Endothelial cell of umbilical vein (primary cell): ENCODE data around the gene PCMTD2. TPM values are rescaled to one million over a fixed set of nuclear protein-coding genes. Genes with fewer than 3 reads are reported as not detected.

Experiments used
- BruUV-seq: library from RNA; stranded (reverse); fragments of 400-500 nt; replicated peaks from 2 replicates; lab custom pipeline; 2021; lab: Mats Ljungman, UMichigan
- CTCF ChIA-PET: fragments of 300-600, 350-600 bp; sonication (Branson Sonifier 250); formaldehyde crosslinking; loops from one replicate; lab custom pipeline; 2021; ENCODE audit warnings: antibody characterized with exemption, inconsistent platforms; lab: Charles Lee
- POLR2A ChIA-PET: fragments of 300-600, 350-600 bp; sonication (Branson Sonifier 250); formaldehyde crosslinking; loops from one replicate; lab custom pipeline; 2021; ENCODE audit warnings: antibody characterized with exemption, inconsistent platforms; lab: Charles Lee
- DNase-seq: peaks from one replicate; pipeline ENCODE4 v3.0.0-alpha.2; 2011; ENCODE audit warnings: low read depth, low spot score
- FAIRE-seq: peaks from 2 replicates; lab custom pipeline; 2011; peaks lifted over from hg19 to GRCh38; lab: Jason Lieb, UNC
- H2AFZ ChIP-seq: 2 replicates; pipeline ENCODE4 v1.6.0; 2012; ENCODE audit warnings: low read depth, low read length, control low read depth, inconsistent platforms
- H3K27ac ChIP-seq: 2 replicates; pipeline ENCODE4 v1.5.1; 2011; ENCODE audit warnings: low read depth, mild to moderate bottlenecking, control low read depth, low read length, moderate library complexity; ENCODE audit not compliant: insufficient read depth
- H3K27me3 ChIP-seq, 2 experiments: 2 replicates each; pipeline versions ENCODE4 v1.6.0 to v1.6.1; 2011; ENCODE audit warnings: low read length in 2 of 2, mixed read lengths in 1 of 2; ENCODE audit not compliant: control insufficient read depth in 2 of 2, insufficient read depth in 2 of 2
- H3K36me3 ChIP-seq, 2 experiments: 2 replicates in 1 of 2; 3 replicates in 1 of 2; pipeline ENCODE4 v1.5.1; 2011; ENCODE audit warnings: low read length in 2 of 2, mild to moderate bottlenecking in 1 of 2, moderate library complexity in 1 of 2; ENCODE audit not compliant: control insufficient read depth in 2 of 2, insufficient read depth in 2 of 2; ENCODE audit errors: extremely low read depth in 1 of 2
- H3K4me1 ChIP-seq: 3 replicates; pipeline ENCODE4 v1.5.1; 2011; ENCODE audit warnings: mild to moderate bottlenecking, low read length; ENCODE audit not compliant: control insufficient read depth, insufficient read depth; ENCODE audit errors: extremely low read depth
- H3K4me2 ChIP-seq: 2 replicates; pipeline ENCODE4 v1.6.1; 2011; ENCODE audit warnings: low read length, control low read depth, mixed read lengths; ENCODE audit not compliant: insufficient read depth
- H3K4me3 ChIP-seq, 3 experiments: fragments of 200-600 bp in 1 of 3; sonication (generic), shearing (Covaris generic) in 1 of 3; replicated peaks in 1 of 3; 2 replicates each; pipeline ENCODE4 v1.5.1; 2011 to 2016; ENCODE audit warnings: control low read depth in 3 of 3, low read length in 3 of 3, mild to moderate bottlenecking in 2 of 3, inconsistent platforms in 1 of 3, low read depth in 1 of 3, moderate library complexity in 1 of 3; ENCODE audit not compliant: insufficient read depth in 1 of 3
- H3K79me2 ChIP-seq: 2 replicates; pipeline ENCODE4 v1.6.0; 2012; ENCODE audit warnings: low read length, inconsistent platforms; ENCODE audit not compliant: control insufficient read depth, insufficient read depth
- H3K9ac ChIP-seq: replicated peaks from 2 replicates; pipeline ENCODE3; 2011; ENCODE audit warnings: low read length, control low read depth; ENCODE audit not compliant: insufficient read depth; ENCODE audit errors: extremely low read depth
- H3K9me1 ChIP-seq: replicated peaks from 3 replicates; pipeline ENCODE4 v1.6.0; 2011; ENCODE audit warnings: mild to moderate bottlenecking, low read length; ENCODE audit not compliant: control insufficient read depth, insufficient read depth; ENCODE audit errors: extremely low read depth
- H3K9me3 ChIP-seq: replicated peaks from 2 replicates; pipeline ENCODE4 v1.5.1; 2012; ENCODE audit warnings: low read length, inconsistent platforms; ENCODE audit not compliant: control insufficient read depth, insufficient read depth
- H4K20me1 ChIP-seq: replicated peaks from 2 replicates; pipeline ENCODE3; 2011; ENCODE audit warnings: mild to moderate bottlenecking, low read length; ENCODE audit not compliant: control insufficient read depth, insufficient read depth; ENCODE audit errors: extremely low read depth
- CTCF ChIP-seq, 2 donors: IDR thresholded peaks; 1 replicate in 1 of 2; 2 replicates in 1 of 2; pipeline ENCODE4 v1.5.1; 2011; ENCODE audit warnings: low read length in 2 of 2, mild to moderate bottlenecking in 2 of 2, moderate library complexity in 2 of 2, control low read depth in 1 of 2, inconsistent platforms in 1 of 2, low read depth in 1 of 2; ENCODE audit not compliant: insufficient read depth in 1 of 2; ENCODE audit errors: extremely low read depth in 1 of 2
- EZH2 ChIP-seq: IDR thresholded peaks from 2 replicates; pipeline ENCODE4 v1.6.1; 2012; ENCODE audit warnings: borderline replicate concordance, low read depth, mild to moderate bottlenecking, moderate library complexity, low read length, inconsistent platforms; ENCODE audit not compliant: severe bottlenecking
- FOS ChIP-seq: IDR thresholded peaks from 2 replicates; pipeline ENCODE4 v1.6.1; 2011; ENCODE audit warnings: mild to moderate bottlenecking, low read length, moderate library complexity, borderline replicate concordance; ENCODE audit not compliant: insufficient read depth
- GATA2 ChIP-seq: IDR thresholded peaks from 2 replicates; pipeline ENCODE4 v1.7.0; 2011; ENCODE audit warnings: low read depth, mild to moderate bottlenecking, moderate library complexity, mixed read lengths, low read length; ENCODE audit not compliant: insufficient read length, insufficient read depth
- JUN ChIP-seq: IDR thresholded peaks from 2 replicates; pipeline ENCODE4 v1.6.1; 2011; ENCODE audit warnings: borderline replicate concordance, low read depth; ENCODE audit not compliant: insufficient read length, insufficient read depth
- MAX ChIP-seq: IDR thresholded peaks from 2 replicates; pipeline ENCODE4 v1.6.1; 2011; ENCODE audit not compliant: insufficient read depth, insufficient read length
- MYC ChIP-seq: IDR thresholded peaks from one replicate; pipeline ENCODE4 v1.6.1; 2011; ENCODE audit warnings: mild to moderate bottlenecking, low read depth, low read length
- POLR2A ChIP-seq: IDR thresholded peaks from 2 replicates; pipeline ENCODE4 v1.6.1; 2012; ENCODE audit warnings: low read depth, mild to moderate bottlenecking, control low read depth, low read length
- POLR2AphosphoS5 ChIP-seq: IDR thresholded peaks from 2 replicates; pipeline ENCODE4 v1.6.1; 2012; ENCODE audit warnings: low read depth, mild to moderate bottlenecking, control low read depth, low read length, moderate library complexity; ENCODE audit not compliant: insufficient read depth
- dilution Hi-C: fragments of 300-500 bp; cut with MboI; formaldehyde crosslinking; loops from one replicate; pipeline ENCODE4 v1.15.0; 2019; ENCODE audit warnings: low sequenced_read_pairs; ENCODE audit not compliant: extremely low pct_ligation_motif_present
- intact Hi-C: fragments of 100-400 bp; cut with micrococcal nuclease; formaldehyde crosslinking; loops from one replicate; pipeline ENCODE4 v1.10.0; 2022
- polyA plus RNA-seq, 4 experiments: library from polyadenylated mRNA; depleted of rRNA in 3 of 4; stranded (reverse) in 3 of 4; unstranded in 1 of 4; fragments of >200 nt; gene quantifications; 2 replicates each; pipeline versions ENCODE4 v1.2.1 to v1.2.3, GENCODE V29; 2011 to 2012; ENCODE audit warnings: missing spikeins in 1 of 4
- total RNA-seq: library from RNA; stranded (reverse); gene quantifications from 2 replicates; pipeline ENCODE4 v1.2.3, GENCODE V29; 2021

The PCMTD2 gene
- total and polyA plus RNA-seq, 2 donors (not counting 3 experiments of a cell fraction or from before 2014, with no cell fraction given), result 27.4 to 45.7 TPM

- intact Hi-C loops (no loop called here), dilution Hi-C loops (no loop called here)
- no peaks in the 10 kb centered on the region for H4K20me1 ChIP-seq
- H3K36me3 ChIP-seq, result no peaks in the 10 kb centered on the region
- no peak overlapping the region for H3K4me2 ChIP-seq
- POLR2A ChIA-PET, result no interaction called here
- no peaks in the 10 kb centered on the region for H3K9me3 ChIP-seq
- H3K9me1 ChIP-seq, result no peaks in the 10 kb centered on the region
- no peak overlapping the region for H3K9ac ChIP-seq
- CTCF ChIA-PET, result no interaction called here
- no peak for FAIRE-seq
- no peak overlapping the region for H3K4me3 ChIP-seq
- BruUV-seq, result no TSS peak
- no peak for DNase-seq
- no peak overlapping the region for H3K27ac ChIP-seq
- no peak overlapping the region for H2AFZ ChIP-seq
- TF ChIP-seq MAX (no peak), EZH2 (no peak), JUN (no peak), POLR2A (no peak), FOS (no peak), POLR2AphosphoS5 (no peak), MYC (no peak), GATA2 (no peak), CTCF (IDR thresholded peaks at IDR 0.05; ENCODE audit: extremely low read depth in 1 of 2, insufficient read depth in 1 of 2, low read depth in 1 of 2, low read length in 2 of 2) (no peak)
- H3K27me3 ChIP-seq, result no peaks in the 10 kb centered on the region
- H3K79me2 ChIP-seq, result no peaks in the 10 kb centered on the region
- no peaks in the 10 kb centered on the region for H3K4me1 ChIP-seq
These were observed 38.6 kb upstream of the PCMTD2 start for GRCh38 chr20:64216910-64217309.
